ENCODE measurements around the gene SLC16A9.
"Not testable (repeated sequence)": the region's sequence is repeated elsewhere in the genome, so short reads cannot be mapped to it uniquely, and the experiment has no call there.

The SLC16A9 gene

GRCh38 chr10:59674215-59674836 lies 35.3 kb downstream of the SLC16A9 start:
- no peak for DNase-seq

GRCh38 chr10:59672150-59672875 lies 37.3 kb downstream of the SLC16A9 start:
- no peak for DNase-seq

GRCh38 chr10:59670269-59670668 lies 39.4 kb downstream of the SLC16A9 start:
- DNase-seq, result no peak

GRCh38 chr10:59668096-59668495 lies 41.6 kb downstream of the SLC16A9 start:
- DNase-seq, result no peak

GRCh38 chr10:59666310-59666709 lies 43.3 kb downstream of the SLC16A9 start:
- no peak for DNase-seq

GRCh38 chr10:59663213-59663612 lies 46.4 kb downstream of the SLC16A9 start:
- DNase-seq, result not testable (repeated sequence)

GRCh38 chr10:59657724-59658123 lies 51.9 kb downstream of the SLC16A9 start:
- DNase-seq, result no peak

- no peak for DNase-seq
Observed at GRCh38 chr10:59655309-59655708, 54.3 kb downstream of the SLC16A9 start.

GRCh38 chr10:59654007-59654406 lies 55.6 kb downstream of the SLC16A9 start:
- no peak for DNase-seq

GRCh38 chr10:59651902-59652301 lies 57.7 kb downstream of the SLC16A9 start:
- no peak for DNase-seq

- no peak for DNase-seq
Observed at GRCh38 chr10:59649606-59650346, 59.9 kb downstream of the SLC16A9 start.

GRCh38 chr10:59648711-59649201 lies 60.9 kb downstream of the SLC16A9 start:
- no peak for DNase-seq

- DNase-seq, result no peak
Observed at GRCh38 chr10:59644841-59645240, 64.8 kb downstream of the SLC16A9 start.

- DNase-seq, result not testable (repeated sequence)
Observed at GRCh38 chr10:59641688-59642087, 68.0 kb downstream of the SLC16A9 start.

- DNase-seq, result no peak
Observed at GRCh38 chr10:59635502-59636290, 74.0 kb downstream of the SLC16A9 start.

- no peak for DNase-seq
Observed at GRCh38 chr10:59634102-59634501, 75.5 kb downstream of the SLC16A9 start.

GRCh38 chr10:59633063-59633462 lies 76.6 kb downstream of the SLC16A9 start:
- DNase-seq, result no peak

GRCh38 chr10:59631882-59632807 lies 77.5 kb downstream of the SLC16A9 start:
- no peak for DNase-seq

- DNase-seq, result no peak
Observed at GRCh38 chr10:59631237-59631636, 78.4 kb downstream of the SLC16A9 start.

- no peak for DNase-seq
Observed at GRCh38 chr10:59628965-59629364, 80.7 kb downstream of the SLC16A9 start.

- no peak for DNase-seq
Observed at GRCh38 chr10:59628456-59628855, 81.2 kb downstream of the SLC16A9 start.

Data from T-helper 9 cell (primary cell).